ENCODE measurements around the gene MVK. TPM values are rescaled to one million over a fixed set of nuclear protein-coding genes. Genes with fewer than 3 reads are reported as not detected.

The MVK gene
- polyA plus RNA-seq, 1 donor (not counting 4 experiments of a cell fraction or from before 2014, with no cell fraction given): 26.7 TPM

- Histone ChIP-seq H3K9me3 (ENCODE audit: control insufficient read depth, low read depth, low read length) (no peaks in the 10 kb centered on the region), H3K27me3 (ENCODE audit: control insufficient read depth, extremely low read depth, insufficient read depth, low read length) (peaks cover 20% of the 10 kb centered on the region), H3K79me2 (ENCODE audit: control insufficient read depth, insufficient read depth, low read length) (no peaks in the 10 kb centered on the region), H3K4me3 (ENCODE audit: control insufficient read depth in 2 of 3, extremely low read depth in 1 of 3, insufficient read depth in 2 of 3, low read depth in 1 of 3, low read length in 3 of 3) (no peak overlapping the region), H3K4me1 (ENCODE audit: control insufficient read depth, extremely low read depth, insufficient read depth, low read length) (no peaks in the 10 kb centered on the region), H2AFZ (ENCODE audit: control insufficient read depth, low read length) (no peak overlapping the region), H4K20me1 (ENCODE audit: control insufficient read depth, extremely low read depth, insufficient read depth, low read length) (no peaks in the 10 kb centered on the region), H3K9me1 (ENCODE audit: control insufficient read depth, extremely low read depth, insufficient read depth, low read length) (no peaks in the 10 kb centered on the region), H3K27ac (ENCODE audit: control insufficient read depth, insufficient read depth, low read length) (no peak overlapping the region), H3K4me2 (ENCODE audit: control insufficient read depth, extremely low read depth, insufficient read depth, low read depth, low read length) (no peak overlapping the region), H3K36me3 (ENCODE audit: control insufficient read depth in 2 of 2, extremely low read depth in 1 of 2, insufficient read depth in 2 of 2, low read length in 2 of 2) (no peaks in the 10 kb centered on the region), H3K9ac (ENCODE audit: control insufficient read depth, extremely low read depth, insufficient read depth, low read length) (no peak overlapping the region)
- dilution Hi-C loops (cut with MboI; ENCODE audit: extremely low pct_ligation_motif_present, low sequenced_read_pairs): no loop called here
- DNase-seq (ENCODE audit: low read depth, low spot score) (no peak), FAIRE-seq (no peak)
- no peak for TF ChIP-seq EZH2 (IDR thresholded peaks at IDR 0.05; ENCODE audit: low read length)
- TF ChIP-seq, protein P1, sequence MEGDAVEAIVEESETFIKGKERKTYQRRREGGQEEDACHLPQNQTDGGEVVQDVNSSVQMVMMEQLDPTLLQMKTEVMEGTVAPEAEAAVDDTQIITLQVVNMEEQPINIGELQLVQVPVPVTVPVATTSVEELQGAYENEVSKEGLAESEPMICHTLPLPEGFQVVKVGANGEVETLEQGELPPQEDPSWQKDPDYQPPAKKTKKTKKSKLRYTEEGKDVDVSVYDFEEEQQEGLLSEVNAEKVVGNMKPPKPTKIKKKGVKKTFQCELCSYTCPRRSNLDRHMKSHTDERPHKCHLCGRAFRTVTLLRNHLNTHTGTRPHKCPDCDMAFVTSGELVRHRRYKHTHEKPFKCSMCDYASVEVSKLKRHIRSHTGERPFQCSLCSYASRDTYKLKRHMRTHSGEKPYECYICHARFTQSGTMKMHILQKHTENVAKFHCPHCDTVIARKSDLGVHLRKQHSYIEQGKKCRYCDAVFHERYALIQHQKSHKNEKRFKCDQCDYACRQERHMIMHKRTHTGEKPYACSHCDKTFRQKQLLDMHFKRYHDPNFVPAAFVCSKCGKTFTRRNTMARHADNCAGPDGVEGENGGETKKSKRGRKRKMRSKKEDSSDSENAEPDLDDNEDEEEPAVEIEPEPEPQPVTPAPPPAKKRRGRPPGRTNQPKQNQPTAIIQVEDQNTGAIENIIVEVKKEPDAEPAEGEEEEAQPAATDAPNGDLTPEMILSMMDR (optimal IDR thresholded peaks at IDR 0.05 in 1 of 3, IDR thresholded peaks at IDR 0.05 in 1 of 3, conservative IDR thresholded peaks at IDR 0.05 in 1 of 3; ENCODE audit: extremely low read depth in 1 of 3, insufficient read depth in 2 of 3, low read length in 3 of 3): no peak
Observed at GRCh38 chr12:109610523-109610922, 36.9 kb downstream of the MVK start.

DNA sequence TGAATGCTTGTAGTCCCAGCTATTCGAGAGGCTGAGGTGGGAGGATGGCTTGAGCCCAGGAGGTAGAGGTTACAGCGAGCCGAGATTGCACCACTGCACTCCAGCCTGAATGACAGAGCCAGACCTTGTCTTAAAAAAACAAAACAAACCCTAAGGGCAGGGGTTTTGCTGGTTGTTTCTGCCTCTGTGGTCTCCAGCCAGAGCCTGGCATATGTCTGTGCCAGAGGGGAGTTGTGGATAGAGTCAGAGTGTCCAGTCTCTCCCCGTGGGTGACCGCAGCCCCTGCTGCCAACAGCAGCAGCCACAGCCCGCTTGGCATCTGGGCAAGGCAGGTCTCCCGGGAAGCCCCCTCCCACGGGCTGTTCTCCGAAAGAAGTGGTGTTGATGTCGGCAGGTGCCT, 37.6 kb downstream of the MVK start:
- Histone ChIP-seq H3K79me2 (ENCODE audit: control insufficient read depth, insufficient read depth, low read length) (no peaks in the 10 kb centered on the region), H3K9me3 (ENCODE audit: control insufficient read depth, low read depth, low read length) (no peaks in the 10 kb centered on the region), H4K20me1 (ENCODE audit: control insufficient read depth, extremely low read depth, insufficient read depth, low read length) (no peaks in the 10 kb centered on the region), H3K9ac (ENCODE audit: control insufficient read depth, extremely low read depth, insufficient read depth, low read length) (no peak overlapping the region), H3K27me3 (ENCODE audit: control insufficient read depth, extremely low read depth, insufficient read depth, low read length) (peaks cover 21% of the 10 kb centered on the region), H3K4me2 (ENCODE audit: control insufficient read depth, extremely low read depth, insufficient read depth, low read depth, low read length) (no peak overlapping the region), H3K27ac (ENCODE audit: control insufficient read depth, insufficient read depth, low read length) (no peak overlapping the region), H3K4me3 (ENCODE audit: control insufficient read depth in 2 of 3, extremely low read depth in 1 of 3, insufficient read depth in 2 of 3, low read depth in 1 of 3, low read length in 3 of 3) (no peak overlapping the region), H3K4me1 (ENCODE audit: control insufficient read depth, extremely low read depth, insufficient read depth, low read length) (no peaks in the 10 kb centered on the region), H2AFZ (ENCODE audit: control insufficient read depth, low read length) (no peak overlapping the region), H3K9me1 (ENCODE audit: control insufficient read depth, extremely low read depth, insufficient read depth, low read length) (no peaks in the 10 kb centered on the region), H3K36me3 (ENCODE audit: control insufficient read depth in 2 of 2, extremely low read depth in 1 of 2, insufficient read depth in 2 of 2, low read length in 2 of 2) (no peaks in the 10 kb centered on the region)
- TF ChIP-seq, protein P1 (optimal IDR thresholded peaks at IDR 0.05 in 1 of 3, IDR thresholded peaks at IDR 0.05 in 1 of 3, conservative IDR thresholded peaks at IDR 0.05 in 1 of 3; ENCODE audit: extremely low read depth in 1 of 3, insufficient read depth in 2 of 3, low read length in 3 of 3): no peak
- TF ChIP-seq EZH2 (IDR thresholded peaks at IDR 0.05; ENCODE audit: low read length): no peak
- dilution Hi-C loops (cut with MboI; ENCODE audit: extremely low pct_ligation_motif_present, low sequenced_read_pairs): no loop called here
- FAIRE-seq (no peak), DNase-seq (ENCODE audit: low read depth, low spot score) (no peak)
